Activated T-helper 17 cell treated with anti-CD3 and anti-CD28 coated beads, Interleukin-2, amount 50 U/mL, for 72 hours (primary cell): Measurements from ENCODE around the gene CCL1. TPM values are rescaled to one million over a fixed set of nuclear protein-coding genes. Genes with fewer than 3 reads are reported as not detected.

ENCODE experiments used
- ATAC-seq: fragments of 150-1000 bp; cut with Tn5 transposase; replicated peaks from 2 replicates; pipeline ENCODE4 v1.10.0; 2021; ENCODE audit warnings: mild to moderate bottlenecking, moderate library complexity
- H3K27ac Mint-ChIP-seq: one replicate; pipeline ENCODE4 v1.8.0; 2022; ENCODE audit warnings: mixed read lengths
- H3K27me3 Mint-ChIP-seq: one replicate; pipeline ENCODE4 v1.8.0; 2022; ENCODE audit warnings: mixed read lengths
- H3K36me3 Mint-ChIP-seq: one replicate; pipeline ENCODE4 v1.8.0; 2022; ENCODE audit warnings: low read depth, mild to moderate bottlenecking, mixed read lengths
- H3K4me1 Mint-ChIP-seq: one replicate; pipeline ENCODE4 v1.8.0; 2022; ENCODE audit warnings: mixed read lengths
- H3K4me3 Mint-ChIP-seq: one replicate; pipeline ENCODE4 v1.8.0; 2022; ENCODE audit warnings: mild to moderate bottlenecking, mixed read lengths
- H3K9me3 Mint-ChIP-seq: one replicate; pipeline ENCODE4 v1.8.0; 2022; ENCODE audit warnings: mixed read lengths
- total RNA-seq, 2 donors: library from RNA; stranded (reverse); gene quantifications; one replicate each; pipeline ENCODE4 v1.2.3, GENCODE V29; 2022

Gene CCL1
- total RNA-seq, 2 donors from 2014 or later = 0.45 TPM; not detected in 1

GRCh38 chr17:34389126-34389750 lies 26.2 kb upstream of the CCL1 start:
- H3K27ac Mint-ChIP-seq = no peak overlapping the region
- H3K4me1 Mint-ChIP-seq = peaks cover 7% of the 10 kb centered on the region
- peaks cover 28% of the 10 kb centered on the region for H3K27me3 Mint-ChIP-seq
- no peaks in the 10 kb centered on the region for H3K9me3 Mint-ChIP-seq
- ATAC-seq = peak; percentile 53
- no peaks in the 10 kb centered on the region for H3K36me3 Mint-ChIP-seq
- no peak overlapping the region for H3K4me3 Mint-ChIP-seq

- ATAC-seq = no peak
- H3K9me3 Mint-ChIP-seq = no peaks in the 10 kb centered on the region
- H3K4me1 Mint-ChIP-seq = peaks cover 7% of the 10 kb centered on the region
- H3K27ac Mint-ChIP-seq = no peak overlapping the region
- no peak overlapping the region for H3K4me3 Mint-ChIP-seq
- H3K27me3 Mint-ChIP-seq = peaks cover 28% of the 10 kb centered on the region
- no peaks in the 10 kb centered on the region for H3K36me3 Mint-ChIP-seq
Measured at GRCh38 chr17:34387566-34387965, 24.5 kb upstream of the CCL1 start.

GRCh38 chr17:34386697-34387550 lies 23.9 kb upstream of the CCL1 start:
- H3K36me3 Mint-ChIP-seq = no peaks in the 10 kb centered on the region
- no peak overlapping the region for H3K4me3 Mint-ChIP-seq
- H3K27me3 Mint-ChIP-seq = peaks cover 28% of the 10 kb centered on the region
- peaks cover 7% of the 10 kb centered on the region for H3K4me1 Mint-ChIP-seq
- ATAC-seq = peak; percentile 14
- H3K27ac Mint-ChIP-seq = peak overlapping the region; percentile 11
- H3K9me3 Mint-ChIP-seq = no peaks in the 10 kb centered on the region

GRCh38 chr17:34386343-34386696 lies 23.3 kb upstream of the CCL1 start:
- no peak for ATAC-seq
- H3K4me1 Mint-ChIP-seq = peaks cover 7% of the 10 kb centered on the region
- no peak overlapping the region for H3K4me3 Mint-ChIP-seq
- no peaks in the 10 kb centered on the region for H3K9me3 Mint-ChIP-seq
- H3K27ac Mint-ChIP-seq = peak overlapping the region; percentile 11
- H3K36me3 Mint-ChIP-seq = no peaks in the 10 kb centered on the region
- peaks cover 29% of the 10 kb centered on the region for H3K27me3 Mint-ChIP-seq

GRCh38 chr17:34384822-34385605 lies 22.0 kb upstream of the CCL1 start:
- Mint-ChIP-seq H3K36me3 (no peaks in the 10 kb centered on the region), H3K27ac (no peak overlapping the region), H3K4me3 (no peak overlapping the region), H3K27me3 (peaks cover 36% of the 10 kb centered on the region), H3K4me1 (peaks cover 7% of the 10 kb centered on the region), H3K9me3 (no peaks in the 10 kb centered on the region)
- no peak for ATAC-seq

- Mint-ChIP-seq H3K9me3 (no peaks in the 10 kb centered on the region), H3K36me3 (no peaks in the 10 kb centered on the region), H3K27me3 (peaks cover 41% of the 10 kb centered on the region), H3K4me3 (no peak overlapping the region), H3K4me1 (peaks cover 7% of the 10 kb centered on the region), H3K27ac (no peak overlapping the region)
- no peak for ATAC-seq
Measured at GRCh38 chr17:34384271-34384670, 21.2 kb upstream of the CCL1 start.

- no peak for ATAC-seq
- no peaks in the 10 kb centered on the region for H3K9me3 Mint-ChIP-seq
- H3K27ac Mint-ChIP-seq = no peak overlapping the region
- H3K4me3 Mint-ChIP-seq = no peak overlapping the region
- peaks cover 12% of the 10 kb centered on the region for H3K4me1 Mint-ChIP-seq
- H3K36me3 Mint-ChIP-seq = no peaks in the 10 kb centered on the region
- H3K27me3 Mint-ChIP-seq = peaks cover 44% of the 10 kb centered on the region
Measured at GRCh38 chr17:34383216-34383615, 20.2 kb upstream of the CCL1 start.

GRCh38 chr17:34382621-34383124 lies 19.6 kb upstream of the CCL1 start:
- Mint-ChIP-seq H3K9me3 (no peaks in the 10 kb centered on the region), H3K4me3 (peak overlapping the region; percentile 15), H3K36me3 (no peaks in the 10 kb centered on the region), H3K4me1 (peaks cover 12% of the 10 kb centered on the region), H3K27me3 (peaks cover 44% of the 10 kb centered on the region), H3K27ac (no peak overlapping the region)
- peak; percentile 58 for ATAC-seq

GRCh38 chr17:34379868-34380267 lies 16.8 kb upstream of the CCL1 start:
- no peak for ATAC-seq
- peaks cover 5% of the 10 kb centered on the region for H3K4me1 Mint-ChIP-seq
- H3K36me3 Mint-ChIP-seq = no peaks in the 10 kb centered on the region
- no peaks in the 10 kb centered on the region for H3K9me3 Mint-ChIP-seq
- peaks cover 33% of the 10 kb centered on the region for H3K27me3 Mint-ChIP-seq
- H3K27ac Mint-ChIP-seq = no peak overlapping the region
- peak overlapping the region; percentile 28 for H3K4me3 Mint-ChIP-seq

- Mint-ChIP-seq H3K36me3 (no peaks in the 10 kb centered on the region), H3K4me1 (peaks cover 5% of the 10 kb centered on the region), H3K4me3 (peak overlapping the region; percentile 28), H3K27me3 (peaks cover 29% of the 10 kb centered on the region), H3K9me3 (no peaks in the 10 kb centered on the region), H3K27ac (no peak overlapping the region)
- peak; percentile 70 for ATAC-seq
Measured at GRCh38 chr17:34378664-34379101, 15.7 kb upstream of the CCL1 start.

- ATAC-seq = peak; percentile 42
- no peak overlapping the region for H3K4me3 Mint-ChIP-seq
Measured at GRCh38 chr17:34377078-34377823, 14.2 kb upstream of the CCL1 start.

GRCh38 chr17:34375426-34375997 lies 12.5 kb upstream of the CCL1 start:
- H3K27ac Mint-ChIP-seq = no peak overlapping the region
- no peaks in the 10 kb centered on the region for H3K9me3 Mint-ChIP-seq
- ATAC-seq = no peak
- no peak overlapping the region for H3K4me3 Mint-ChIP-seq
- peaks cover 26% of the 10 kb centered on the region for H3K27me3 Mint-ChIP-seq
- H3K4me1 Mint-ChIP-seq = peaks cover 5% of the 10 kb centered on the region
- no peaks in the 10 kb centered on the region for H3K36me3 Mint-ChIP-seq

More at GRCh38 chr17:34377078-34377823, 14.2 kb upstream of the CCL1 start:
- H3K27me3 Mint-ChIP-seq = peaks cover 33% of the 10 kb centered on the region
- H3K27ac Mint-ChIP-seq = no peak overlapping the region
- peaks cover 5% of the 10 kb centered on the region for H3K4me1 Mint-ChIP-seq
- no peaks in the 10 kb centered on the region for H3K9me3 Mint-ChIP-seq
- H3K36me3 Mint-ChIP-seq = no peaks in the 10 kb centered on the region

GRCh38 chr17:34374457-34374856 lies 11.4 kb upstream of the CCL1 start:
- Mint-ChIP-seq H3K27me3 (peaks cover 22% of the 10 kb centered on the region), H3K4me1 (peaks cover 5% of the 10 kb centered on the region), H3K4me3 (no peak overlapping the region), H3K27ac (no peak overlapping the region), H3K9me3 (no peaks in the 10 kb centered on the region), H3K36me3 (no peaks in the 10 kb centered on the region)
- ATAC-seq = no peak
